ENCODE measurements around the gene EZR.

- TF ChIP-seq, protein P1, sequence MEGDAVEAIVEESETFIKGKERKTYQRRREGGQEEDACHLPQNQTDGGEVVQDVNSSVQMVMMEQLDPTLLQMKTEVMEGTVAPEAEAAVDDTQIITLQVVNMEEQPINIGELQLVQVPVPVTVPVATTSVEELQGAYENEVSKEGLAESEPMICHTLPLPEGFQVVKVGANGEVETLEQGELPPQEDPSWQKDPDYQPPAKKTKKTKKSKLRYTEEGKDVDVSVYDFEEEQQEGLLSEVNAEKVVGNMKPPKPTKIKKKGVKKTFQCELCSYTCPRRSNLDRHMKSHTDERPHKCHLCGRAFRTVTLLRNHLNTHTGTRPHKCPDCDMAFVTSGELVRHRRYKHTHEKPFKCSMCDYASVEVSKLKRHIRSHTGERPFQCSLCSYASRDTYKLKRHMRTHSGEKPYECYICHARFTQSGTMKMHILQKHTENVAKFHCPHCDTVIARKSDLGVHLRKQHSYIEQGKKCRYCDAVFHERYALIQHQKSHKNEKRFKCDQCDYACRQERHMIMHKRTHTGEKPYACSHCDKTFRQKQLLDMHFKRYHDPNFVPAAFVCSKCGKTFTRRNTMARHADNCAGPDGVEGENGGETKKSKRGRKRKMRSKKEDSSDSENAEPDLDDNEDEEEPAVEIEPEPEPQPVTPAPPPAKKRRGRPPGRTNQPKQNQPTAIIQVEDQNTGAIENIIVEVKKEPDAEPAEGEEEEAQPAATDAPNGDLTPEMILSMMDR (IDR thresholded peaks at IDR 0.05; ENCODE audit: low read length): no peak
- no peak for TF ChIP-seq EZH2phosphoT487 (IDR thresholded peaks at IDR 0.05; ENCODE audit: low read length)
Measured at GRCh38 chr6:158816803-158817727, 2.1 kb downstream of the EZR start.
